Liver (tissue), 9 donors: ENCODE results near the gene CYP2W1. TPM values are rescaled to one million over a fixed set of nuclear protein-coding genes. Genes with fewer than 3 reads are reported as not detected.

ENCODE experiments used
- DNase-seq: peaks from one replicate; pipeline ENCODE4 v3.0.0-alpha.2; 2017; ENCODE audit warnings: low spot score
- H3K27ac ChIP-seq, 2 donors: one replicate each; pipeline ENCODE4 v1.7.0; 2013; ENCODE audit warnings: inconsistent platforms in 2 of 2, low read length in 2 of 2, control low read depth in 1 of 2, low read depth in 1 of 2, mild to moderate bottlenecking in 1 of 2
- H3K27me3 ChIP-seq, 4 donors: one replicate each; pipeline versions ENCODE4 v1.6.1 to v1.7.0; 2013; ENCODE audit warnings: low read length in 3 of 4, inconsistent platforms in 1 of 4, mild to moderate bottlenecking in 1 of 4, moderate library complexity in 1 of 4; ENCODE audit not compliant: control insufficient read depth in 4 of 4, insufficient read depth in 4 of 4
- H3K36me3 ChIP-seq, 4 donors: one replicate each; pipeline versions ENCODE4 v1.6.1 to v1.7.0; 2013; ENCODE audit warnings: low read length in 3 of 4, mild to moderate bottlenecking in 3 of 4, low read depth in 1 of 4, moderate library complexity in 1 of 4; ENCODE audit not compliant: control insufficient read depth in 4 of 4, insufficient read depth in 3 of 4
- H3K4me1 ChIP-seq, 4 donors: one replicate each; pipeline versions ENCODE4 v1.6.1 to v1.7.0; 2013; ENCODE audit warnings: low read length in 3 of 4, mild to moderate bottlenecking in 3 of 4, moderate library complexity in 1 of 4; ENCODE audit not compliant: control insufficient read depth in 4 of 4, insufficient read depth in 4 of 4
- H3K4me3 ChIP-seq, 3 donors: one replicate each; pipeline versions ENCODE4 v1.6.1 to v1.7.0; 2013; ENCODE audit warnings: low read length in 3 of 3, control low read depth in 1 of 3, low read depth in 1 of 3, mild to moderate bottlenecking in 1 of 3
- H3K9ac ChIP-seq, 2 donors: one replicate each; pipeline ENCODE4 v1.7.0; 2013; ENCODE audit warnings: low read length in 2 of 2, mild to moderate bottlenecking in 2 of 2, moderate library complexity in 2 of 2, control low read depth in 1 of 2, low read depth in 1 of 2
- H3K9me3 ChIP-seq, 4 donors: one replicate each; pipeline versions ENCODE4 v1.6.1 to v1.7.0; 2013; ENCODE audit warnings: low read length in 3 of 4; ENCODE audit not compliant: control insufficient read depth in 4 of 4
- ATF3 ChIP-seq: IDR thresholded peaks from 2 replicates; pipeline ENCODE4 v1.6.1; 2016; ENCODE audit warnings: antibody characterized with exemption
- CTCF ChIP-seq: fragments of 150-350 bp; IDR thresholded peaks from 2 replicates; pipeline ENCODE4 v1.5.1; 2017; ENCODE audit warnings: improper control_type of control experiment, low read depth, low read length; ENCODE audit not compliant: missing input control
- EGR1 ChIP-seq, 2 donors: IDR thresholded peaks; 2 replicates each; pipeline ENCODE4 v1.6.1; 2016 to 2018; ENCODE audit warnings: antibody characterized with exemption in 2 of 2, low read depth in 2 of 2
- FOXA1 ChIP-seq: IDR thresholded peaks from 2 replicates; pipeline ENCODE4 v1.6.1; 2016; ENCODE audit warnings: antibody characterized with exemption
- FOXA2 ChIP-seq: IDR thresholded peaks from 2 replicates; pipeline ENCODE4 v1.6.1; 2016; ENCODE audit warnings: antibody characterized with exemption
- GABPA ChIP-seq, 2 donors: IDR thresholded peaks in 1 of 2; conservative IDR thresholded peaks in 1 of 2; 2 replicates each; pipeline ENCODE4 v1.6.1; 2016; ENCODE audit warnings: antibody characterized with exemption in 2 of 2, mild to moderate bottlenecking in 1 of 2, moderate library complexity in 1 of 2
- HNF4A ChIP-seq, 2 donors: conservative IDR thresholded peaks; 2 replicates each; pipeline ENCODE4 v1.6.1; 2016; ENCODE audit warnings: antibody characterized with exemption in 2 of 2, mild to moderate bottlenecking in 2 of 2
- HNF4G ChIP-seq: IDR thresholded peaks from 2 replicates; pipeline ENCODE4 v1.6.1; 2016; ENCODE audit warnings: antibody characterized with exemption
- JUND ChIP-seq, 2 donors: IDR thresholded peaks; 2 replicates each; pipeline ENCODE4 v1.6.1; 2016; ENCODE audit warnings: antibody characterized with exemption in 2 of 2
- MAX ChIP-seq: IDR thresholded peaks from 2 replicates; pipeline ENCODE4 v1.6.1; 2016; ENCODE audit warnings: antibody characterized with exemption
- NR2F2 ChIP-seq: IDR thresholded peaks from 2 replicates; pipeline ENCODE4 v1.6.1; 2016; ENCODE audit warnings: antibody characterized with exemption
- RAD21 ChIP-seq, 2 donors: IDR thresholded peaks; 2 replicates each; pipeline ENCODE4 v1.6.1; 2016; ENCODE audit warnings: antibody characterized with exemption in 2 of 2, mild to moderate bottlenecking in 2 of 2
- REST ChIP-seq: IDR thresholded peaks from 2 replicates; pipeline ENCODE4 v1.6.1; 2016; ENCODE audit warnings: antibody characterized with exemption, mild to moderate bottlenecking
- RXRA ChIP-seq, 2 donors: IDR thresholded peaks; 2 replicates each; pipeline ENCODE4 v1.6.1; 2017 to 2018; ENCODE audit warnings: antibody characterized with exemption in 2 of 2, mild to moderate bottlenecking in 1 of 2
- SP1 ChIP-seq: IDR thresholded peaks from 2 replicates; pipeline ENCODE4 v1.6.1; 2018; ENCODE audit warnings: antibody characterized with exemption, mild to moderate bottlenecking
- TAF1 ChIP-seq: conservative IDR thresholded peaks from 2 replicates; pipeline ENCODE4 v1.6.1; 2016; ENCODE audit warnings: antibody characterized with exemption, mild to moderate bottlenecking
- YY1 ChIP-seq: IDR thresholded peaks from 2 replicates; pipeline ENCODE4 v1.6.1; 2016; ENCODE audit warnings: antibody characterized with exemption, mild to moderate bottlenecking
- ZBTB33 ChIP-seq: IDR thresholded peaks from 2 replicates; pipeline ENCODE4 v1.6.1; 2016; ENCODE audit warnings: antibody characterized with exemption
- WGBS: extraction: QIAGEN DNeasy Blood & Tissue Kit; methylation state at CpG from one replicate; pipeline ENCODE4 v1.1.7; 2013; 5-methylcytosine and 5-hydroxymethylcytosine counted together
- polyA plus RNA-seq, 2 donors: library from polyadenylated mRNA; stranded (reverse) in 1 of 2; unstranded in 1 of 2; fragments of 200-250 nt in 1 of 2; fragments of >200 nt in 1 of 2; fragmentation: Nextera tagmentation in 1 of 2; extraction: Ambion mirVana in 1 of 2; gene quantifications; one replicate each; pipeline versions ENCODE4 v1.2.1 to v1.2.3, GENCODE V29; 2013 to 2015
- total RNA-seq, 2 donors: library from RNA; depleted of rRNA; stranded (reverse); fragments of >200 nt; gene quantifications; one replicate each; pipeline ENCODE4 v1.2.3, GENCODE V29; 2014
- donor health status: healthy.
- donor health status: healthy.
- donor health status: healthy.
- donor health status: healthy.
- donor health status: healthy.

The CYP2W1 gene
- total and polyA plus RNA-seq, 4 donors, result 0.28 TPM; not detected in 3

- Histone ChIP-seq H3K9me3 (no peaks in the 10 kb centered on the region), H3K4me3 (no peak overlapping the region), H3K27ac (no peak overlapping the region), H3K9ac (no peak overlapping the region), H3K4me1 (peaks cover 0 to 9% (median 6%) of the 10 kb centered on the region in 4 donors), H3K27me3 (no peaks in the 10 kb centered on the region), H3K36me3 (peaks cover 0 to 3% (median 0%) of the 10 kb centered on the region in 4 donors)
- TF ChIP-seq HNF4A (conservative IDR thresholded peaks at IDR 0.05) (no peak), REST (no peak), ZBTB33 (no peak), JUND (IDR thresholded peaks at IDR 0.05) (no peak), HNF4G (no peak), RXRA (IDR thresholded peaks at IDR 0.05) (no peak), EGR1 (IDR thresholded peaks at IDR 0.05; ENCODE audit: low read depth in 2 of 2) (no peak), FOXA1 (no peak), FOXA2 (no peak), ATF3 (no peak), YY1 (no peak), GABPA (IDR thresholded peaks at IDR 0.05 in 1 of 2, conservative IDR thresholded peaks at IDR 0.05 in 1 of 2) (no peak), CTCF (no peak), SP1 (no peak), MAX (no peak), NR2F2 (no peak), TAF1 (no peak), RAD21 (IDR thresholded peaks at IDR 0.05) (no peak)
- DNase-seq, result no peak
- 97% methylated on average over 31 of the region's 31 CpGs for WGBS
These were observed 43.0 kb downstream of the CYP2W1 start for GRCh38 chr7:1025743-1026581.
